Mucosa of stomach (tissue), 1 donor: ENCODE measurements around the gene ZFYVE27.
A peak's percentile ranks its signal among the peaks of the same experiment; 100 is the strongest.

ENCODE experiments used
- H3K27me3 ChIP-seq: one replicate; pipeline ENCODE4 v1.7.0; 2013; ENCODE audit warnings: mild to moderate bottlenecking, low read length; ENCODE audit not compliant: control insufficient read depth, insufficient read depth
- H3K36me3 ChIP-seq: one replicate; pipeline ENCODE4 v1.7.0; 2013; ENCODE audit warnings: low read length; ENCODE audit not compliant: control insufficient read depth, insufficient read depth
- H3K4me1 ChIP-seq: one replicate; pipeline ENCODE4 v1.7.0; 2013; ENCODE audit warnings: mild to moderate bottlenecking, low read length; ENCODE audit not compliant: control insufficient read depth, insufficient read depth
- H3K4me3 ChIP-seq: one replicate; pipeline ENCODE4 v1.7.0; 2013; ENCODE audit warnings: low read length
- H3K9ac ChIP-seq: one replicate; pipeline ENCODE4 v1.7.0; 2013; ENCODE audit warnings: mild to moderate bottlenecking, low read length, moderate library complexity
- H3K9me3 ChIP-seq: one replicate; pipeline ENCODE4 v1.7.0; 2013; ENCODE audit warnings: mild to moderate bottlenecking, low read length, moderate library complexity; ENCODE audit not compliant: control insufficient read depth
- donor health status: Pancreatic carcinoma.

The ZFYVE27 gene

GRCh38 chr10:97719602-97720001 lies 17.3 kb upstream of the ZFYVE27 start:
- Histone ChIP-seq H3K4me1 (peaks cover 42% of the 10 kb centered on the region), H3K4me3 (no peak overlapping the region), H3K36me3 (no peaks in the 10 kb centered on the region)

DNA sequence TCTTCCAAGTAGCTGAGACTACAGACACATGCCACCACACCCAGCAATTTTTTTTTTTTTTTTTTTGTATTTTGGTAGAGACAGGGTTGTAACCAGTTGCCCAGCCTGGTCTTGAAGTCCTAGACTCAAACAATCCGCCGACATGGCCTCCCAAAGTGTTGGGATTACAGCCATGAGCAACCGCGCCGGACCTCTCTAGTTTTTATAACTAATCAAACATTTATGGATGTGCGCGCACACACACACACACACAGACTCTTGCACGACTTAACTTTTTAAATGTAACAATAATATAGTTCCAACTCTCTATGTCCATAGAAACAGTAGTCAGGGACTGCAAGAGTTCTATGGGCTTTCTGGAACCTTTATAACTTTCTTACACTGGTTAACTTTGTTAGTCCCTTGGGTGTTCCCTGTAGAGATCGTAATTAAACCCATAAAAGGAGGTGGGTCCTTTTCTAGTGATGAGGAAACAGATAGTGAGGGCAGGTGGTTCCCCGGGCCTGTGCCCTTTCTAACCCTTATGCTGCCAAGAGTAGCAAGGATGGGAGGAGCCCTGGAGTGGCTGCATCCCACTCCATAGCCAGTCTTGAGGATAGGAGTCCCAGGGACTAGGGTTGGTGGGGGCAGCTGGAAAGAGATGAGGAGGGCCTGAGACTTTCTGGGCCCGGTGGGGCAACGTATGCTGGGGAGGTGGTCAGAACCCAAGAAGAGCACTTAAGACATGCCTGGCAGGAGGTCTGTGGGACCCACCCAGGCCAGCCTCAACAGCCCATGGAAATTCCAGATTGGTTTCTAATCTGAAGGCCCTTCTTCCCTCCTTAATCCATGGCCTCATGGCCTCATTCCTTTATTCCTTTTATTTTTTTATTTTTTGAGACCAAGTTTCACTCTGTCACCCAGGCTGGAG lies 14.8 kb upstream of the ZFYVE27 start:
- no peaks in the 10 kb centered on the region for H3K27me3 ChIP-seq
- H3K9me3 ChIP-seq, result no peaks in the 10 kb centered on the region
- no peak overlapping the region for H3K9ac ChIP-seq
- peaks cover 36% of the 10 kb centered on the region for H3K4me1 ChIP-seq
- no peak overlapping the region for H3K4me3 ChIP-seq
- no peaks in the 10 kb centered on the region for H3K36me3 ChIP-seq

More at GRCh38 chr10:97719602-97720001, 17.3 kb upstream of the ZFYVE27 start:
- Histone ChIP-seq H3K9me3 (no peaks in the 10 kb centered on the region), H3K9ac (no peak overlapping the region), H3K27me3 (no peaks in the 10 kb centered on the region)

DNA sequence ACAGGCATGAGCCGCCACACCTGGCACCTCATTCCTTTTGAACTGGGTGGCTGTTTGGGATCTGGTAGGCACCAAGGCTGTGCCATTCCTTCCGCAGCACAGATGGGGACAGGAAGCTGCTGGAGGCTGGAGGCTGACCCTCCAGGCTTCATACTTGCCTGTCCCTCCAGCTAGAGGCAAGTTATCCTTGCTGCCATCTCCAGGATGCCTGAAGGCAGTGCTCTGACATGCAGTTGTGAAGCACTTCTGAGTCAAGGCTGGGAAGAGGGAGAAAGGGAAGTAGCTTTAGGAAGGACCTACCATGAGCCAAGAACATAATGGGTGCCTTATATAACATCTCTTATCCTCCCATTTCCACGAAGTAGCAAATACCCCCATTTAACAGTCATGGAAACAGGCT lies 13.9 kb upstream of the ZFYVE27 start:
- Histone ChIP-seq H3K36me3 (no peaks in the 10 kb centered on the region), H3K9ac (no peak overlapping the region), H3K27me3 (no peaks in the 10 kb centered on the region), H3K9me3 (no peaks in the 10 kb centered on the region), H3K4me3 (no peak overlapping the region), H3K4me1 (peaks cover 28% of the 10 kb centered on the region)

DNA sequence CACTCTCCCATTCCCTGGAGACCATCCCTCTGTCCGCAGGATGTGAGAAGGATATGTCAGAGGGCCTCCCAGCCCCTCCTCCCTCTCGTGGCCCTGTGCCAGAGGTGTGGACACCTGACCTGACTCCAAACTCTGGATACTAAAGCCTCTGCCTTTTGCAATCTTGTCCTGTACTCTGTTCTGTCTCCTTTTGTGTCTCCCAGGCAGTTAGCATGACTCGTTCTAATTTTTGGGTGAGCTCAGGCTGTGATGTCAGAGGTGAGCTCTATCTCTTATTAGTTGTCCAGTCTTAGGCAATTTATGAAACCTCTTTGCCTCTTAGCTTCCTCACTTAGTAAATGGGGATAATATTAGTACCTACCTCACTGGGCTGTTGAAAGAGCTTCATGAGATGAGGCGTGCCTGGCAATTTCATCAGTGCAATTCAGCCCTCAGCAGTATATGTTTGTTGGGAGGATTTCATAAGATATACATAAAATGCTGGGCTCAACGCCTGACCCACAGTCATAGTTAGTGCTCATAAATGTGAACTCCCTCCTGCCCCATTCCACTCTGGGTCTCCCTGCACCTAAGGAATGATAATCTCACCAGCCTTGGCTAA lies 12.5 kb upstream of the ZFYVE27 start:
- no peaks in the 10 kb centered on the region for H3K27me3 ChIP-seq
- no peak overlapping the region for H3K4me3 ChIP-seq
- no peaks in the 10 kb centered on the region for H3K36me3 ChIP-seq
- no peaks in the 10 kb centered on the region for H3K9me3 ChIP-seq
- peaks cover 13% of the 10 kb centered on the region for H3K4me1 ChIP-seq
- H3K9ac ChIP-seq, result no peak overlapping the region

- Histone ChIP-seq H3K36me3 (no peaks in the 10 kb centered on the region), H3K9me3 (no peaks in the 10 kb centered on the region), H3K4me3 (peak overlapping the region; percentile 14), H3K4me1 (peaks cover 11% of the 10 kb centered on the region), H3K9ac (no peak overlapping the region), H3K27me3 (no peaks in the 10 kb centered on the region)
Measured at GRCh38 chr10:97726636-97727178, 10.2 kb upstream of the ZFYVE27 start.

DNA sequence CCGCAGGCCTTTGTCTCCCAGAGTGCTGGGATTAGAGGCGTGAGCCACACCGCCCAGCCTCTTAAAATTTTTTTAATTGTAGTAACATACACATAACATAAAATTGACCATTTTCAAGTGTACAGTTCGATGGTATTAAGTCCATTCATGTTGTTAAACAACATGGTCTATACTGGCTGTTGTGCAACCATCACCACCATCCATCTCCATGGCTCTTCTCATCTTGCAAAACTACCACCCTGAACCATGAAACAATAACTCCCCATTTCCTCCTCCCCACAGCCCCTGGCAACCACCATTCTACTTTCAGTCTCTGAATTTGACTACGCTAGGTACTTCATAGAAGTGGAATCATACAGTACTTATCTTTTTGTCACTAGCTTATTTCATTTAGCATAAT lies 7.9 kb upstream of the ZFYVE27 start:
- H3K9me3 ChIP-seq, result no peaks in the 10 kb centered on the region
- no peaks in the 10 kb centered on the region for H3K36me3 ChIP-seq
- no peaks in the 10 kb centered on the region for H3K27me3 ChIP-seq
- peaks cover 6% of the 10 kb centered on the region for H3K4me1 ChIP-seq
- no peak overlapping the region for H3K4me3 ChIP-seq
- H3K9ac ChIP-seq, result no peak overlapping the region

GRCh38 chr10:97731346-97732051 lies 5.4 kb upstream of the ZFYVE27 start:
- no peaks in the 10 kb centered on the region for H3K27me3 ChIP-seq

DNA sequence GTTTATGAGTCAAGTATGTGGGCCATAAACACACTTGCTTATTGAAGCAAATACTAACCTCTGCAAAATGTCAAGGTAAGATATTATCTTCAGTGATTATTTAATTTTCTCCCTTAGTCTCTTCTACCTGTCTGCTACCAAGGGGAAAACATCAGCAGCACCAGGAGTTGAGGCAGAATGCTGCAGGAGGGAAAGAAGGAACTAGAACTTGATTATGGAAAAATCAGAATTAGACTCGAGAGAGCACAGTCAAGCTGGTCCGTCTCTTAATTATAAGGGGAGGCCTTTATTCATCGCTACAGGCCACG lies 4.9 kb upstream of the ZFYVE27 start:
- peaks cover 5% of the 10 kb centered on the region for H3K4me1 ChIP-seq
- no peaks in the 10 kb centered on the region for H3K27me3 ChIP-seq
- H3K36me3 ChIP-seq, result no peaks in the 10 kb centered on the region
- H3K4me3 ChIP-seq, result no peak overlapping the region
- H3K9ac ChIP-seq, result no peak overlapping the region
- no peaks in the 10 kb centered on the region for H3K9me3 ChIP-seq

More at GRCh38 chr10:97731346-97732051, 5.4 kb upstream of the ZFYVE27 start:
- H3K36me3 ChIP-seq, result no peaks in the 10 kb centered on the region
- no peaks in the 10 kb centered on the region for H3K9me3 ChIP-seq
- H3K4me1 ChIP-seq, result peaks cover 7% of the 10 kb centered on the region
- no peak overlapping the region for H3K4me3 ChIP-seq
- H3K9ac ChIP-seq, result no peak overlapping the region

- H3K27me3 ChIP-seq, result no peaks in the 10 kb centered on the region
- H3K4me3 ChIP-seq, result no peak overlapping the region
- no peaks in the 10 kb centered on the region for H3K36me3 ChIP-seq
- peaks cover 10% of the 10 kb centered on the region for H3K4me1 ChIP-seq
- H3K9me3 ChIP-seq, result no peaks in the 10 kb centered on the region
- no peak overlapping the region for H3K9ac ChIP-seq
Measured at GRCh38 chr10:97733256-97733655, 3.7 kb upstream of the ZFYVE27 start.

- H3K36me3 ChIP-seq, result no peaks in the 10 kb centered on the region
- H3K9me3 ChIP-seq, result no peaks in the 10 kb centered on the region
- H3K9ac ChIP-seq, result no peak overlapping the region
- H3K27me3 ChIP-seq, result no peaks in the 10 kb centered on the region
- peaks cover 13% of the 10 kb centered on the region for H3K4me1 ChIP-seq
- no peak overlapping the region for H3K4me3 ChIP-seq
Measured at GRCh38 chr10:97734021-97734420, 2.9 kb upstream of the ZFYVE27 start.

DNA sequence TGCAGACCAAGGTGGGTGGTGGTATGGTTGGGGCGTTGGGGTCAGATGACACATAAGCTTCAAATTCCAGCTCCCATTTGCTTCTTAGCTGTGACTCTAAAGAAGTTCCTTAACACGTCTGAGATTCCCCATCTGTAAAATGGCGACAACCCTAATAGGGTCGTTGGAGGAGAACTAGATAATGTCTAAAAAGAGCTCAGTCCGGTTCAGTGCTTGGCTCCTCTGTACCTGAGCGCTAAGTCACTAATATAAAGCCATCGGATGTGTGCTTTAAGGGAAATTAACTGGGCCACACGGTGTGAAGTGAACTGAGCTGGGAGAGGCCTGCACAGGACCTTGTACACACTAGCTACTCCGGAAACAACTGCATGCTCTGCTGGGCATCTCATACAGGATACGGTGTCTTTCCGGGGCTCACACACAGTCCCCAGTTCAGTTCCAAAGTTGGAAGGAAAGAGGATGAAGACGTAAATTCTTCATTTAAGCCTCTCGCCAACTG lies 476 bp upstream of the ZFYVE27 start:
- Histone ChIP-seq H3K4me3 (no peak overlapping the region), H3K9ac (peak overlapping the region; percentile 95), H3K27me3 (no peaks in the 10 kb centered on the region), H3K9me3 (no peaks in the 10 kb centered on the region), H3K36me3 (peaks cover 4% of the 10 kb centered on the region), H3K4me1 (peaks cover 13% of the 10 kb centered on the region)
